B cell (primary cell): ENCODE data around the gene OR1L8.

Experiments used
- CTCF ChIP-seq: fragments of 200-600 bp; IDR thresholded peaks from one replicate; pipeline ENCODE4 v1.8.0; 2022; ENCODE audit warnings: antibody characterized with exemption, mild to moderate bottlenecking
- EZH2 ChIP-seq: IDR thresholded peaks from 2 replicates; pipeline ENCODE4 v1.6.1; 2012; ENCODE audit warnings: borderline replicate concordance, low read depth, mild to moderate bottlenecking, moderate library complexity, low read length; ENCODE audit not compliant: insufficient read depth, poor library complexity, severe bottlenecking

GRCh38 chr9:122518841-122519240 lies 64.3 kb downstream of the OR1L8 start, which contains the start of gene OR1J4:
- TF ChIP-seq EZH2 (no peak), CTCF (no peak)
